Measurements from ENCODE around the gene ZDBF2. TPM values are rescaled to one million over a fixed set of nuclear protein-coding genes. Genes with fewer than 3 reads are reported as not detected.
"Not testable (repeated sequence)": the region's sequence is repeated elsewhere in the genome, so short reads cannot be mapped to it uniquely, and the experiment has no call there.

Gene ZDBF2
- total RNA-seq, 4 donors from 2014 or later, result 2.6 to 12.4 (median 4.5) TPM

GRCh38 chr2:206289391-206289790 lies 14.9 kb downstream of the ZDBF2 start:
- H3K27me3 ChIP-seq, result no peaks in the 10 kb centered on the region
- no peak overlapping the region for H3K27ac ChIP-seq
- H3K9me3 ChIP-seq, result peaks cover 0 to 6% (median 0%) of the 10 kb centered on the region in 4 donors
- H3K4me1 ChIP-seq, result no peaks in the 10 kb centered on the region
- TF ChIP-seq POLR2A (IDR thresholded peaks at IDR 0.05) (no peak), CTCF (IDR thresholded peaks at IDR 0.05) (no peak)
- H3K4me3 ChIP-seq, result no peak overlapping the region
- no peaks in the 10 kb centered on the region for H3K36me3 ChIP-seq
- no peak for DNase-seq

- H3K4me3 ChIP-seq, result no peak overlapping the region
- TF ChIP-seq CTCF (IDR thresholded peaks at IDR 0.05) (no peak), POLR2A (IDR thresholded peaks at IDR 0.05) (no peak)
- no peak for DNase-seq
- no peaks in the 10 kb centered on the region for H3K27me3 ChIP-seq
- no peaks in the 10 kb centered on the region for H3K4me1 ChIP-seq
- H3K36me3 ChIP-seq, result no peaks in the 10 kb centered on the region
- H3K27ac ChIP-seq, result no peak overlapping the region
- no peaks in the 10 kb centered on the region for H3K9me3 ChIP-seq
Measured at GRCh38 chr2:206296128-206296527, 21.7 kb downstream of the ZDBF2 start.

- not testable (repeated sequence) for H3K4me1 ChIP-seq, H3K27ac ChIP-seq, H3K27me3 ChIP-seq, H3K36me3 ChIP-seq, H3K4me3 ChIP-seq, H3K9me3 ChIP-seq, DNase-seq
Measured at GRCh38 chr2:206299608-206300007, 25.1 kb downstream of the ZDBF2 start.

- H3K4me1 ChIP-seq, result no peaks in the 10 kb centered on the region
- H3K4me3 ChIP-seq, result no peak overlapping the region
- H3K27me3 ChIP-seq, result no peaks in the 10 kb centered on the region
- no peaks in the 10 kb centered on the region for H3K9me3 ChIP-seq
- no peak for DNase-seq
- H3K36me3 ChIP-seq, result no peaks in the 10 kb centered on the region
- TF ChIP-seq CTCF (IDR thresholded peaks at IDR 0.05), result no peak
- no peak for TF ChIP-seq POLR2A (IDR thresholded peaks at IDR 0.05)
- no peak overlapping the region for H3K27ac ChIP-seq
Measured at GRCh38 chr2:206305523-206306245, 31.2 kb downstream of the ZDBF2 start.

GRCh38 chr2:206311026-206311425 lies 36.6 kb downstream of the ZDBF2 start:
- no peak for DNase-seq
- Histone ChIP-seq H3K4me1 (no peaks in the 10 kb centered on the region), H3K27me3 (no peaks in the 10 kb centered on the region), H3K4me3 (no peak overlapping the region), H3K36me3 (no peaks in the 10 kb centered on the region), H3K27ac (no peak overlapping the region), H3K9me3 (no peaks in the 10 kb centered on the region)
- TF ChIP-seq POLR2A (IDR thresholded peaks at IDR 0.05), result no peak

- no peaks in the 10 kb centered on the region for H3K36me3 ChIP-seq
- no peak overlapping the region for H3K27ac ChIP-seq
- TF ChIP-seq POLR2A (IDR thresholded peaks at IDR 0.05) (no peak), CTCF (IDR thresholded peaks at IDR 0.05) (no peak)
- no peak overlapping the region for H3K4me3 ChIP-seq
- no peak for DNase-seq
- no peaks in the 10 kb centered on the region for H3K9me3 ChIP-seq
- H3K4me1 ChIP-seq, result no peaks in the 10 kb centered on the region
- H3K27me3 ChIP-seq, result no peaks in the 10 kb centered on the region
Measured at GRCh38 chr2:206316141-206316540, 41.7 kb downstream of the ZDBF2 start.

- Histone ChIP-seq H3K27me3 (no peaks in the 10 kb centered on the region), H3K4me3 (no peak overlapping the region), H3K4me1 (no peaks in the 10 kb centered on the region), H3K36me3 (no peaks in the 10 kb centered on the region), H3K27ac (no peak overlapping the region), H3K9me3 (no peaks in the 10 kb centered on the region)
- no peak for DNase-seq
- TF ChIP-seq POLR2A (IDR thresholded peaks at IDR 0.05), result no peak
- TF ChIP-seq CTCF (IDR thresholded peaks at IDR 0.05), result no peak
Measured at GRCh38 chr2:206323033-206323432, 48.6 kb downstream of the ZDBF2 start.
